ENCODE data around the gene HCRTR1.

GRCh38 chr1:31645274-31645568 is 27.7 kb downstream of the HCRTR1 start:
- TF ChIP-seq POLR2A (IDR thresholded peaks at IDR 0.05; ENCODE audit: low read length), result no peak
- no peak for TF ChIP-seq GATA1 (IDR thresholded peaks at IDR 0.05; ENCODE audit: low read depth, low read length)

All from erythroblast (primary cell).